ENCODE measurements around the gene C1orf174.
"Not testable (repeated sequence)": the region's sequence is repeated elsewhere in the genome, so short reads cannot be mapped to it uniquely, and the experiment has no call there.

Gene C1orf174

DNA sequence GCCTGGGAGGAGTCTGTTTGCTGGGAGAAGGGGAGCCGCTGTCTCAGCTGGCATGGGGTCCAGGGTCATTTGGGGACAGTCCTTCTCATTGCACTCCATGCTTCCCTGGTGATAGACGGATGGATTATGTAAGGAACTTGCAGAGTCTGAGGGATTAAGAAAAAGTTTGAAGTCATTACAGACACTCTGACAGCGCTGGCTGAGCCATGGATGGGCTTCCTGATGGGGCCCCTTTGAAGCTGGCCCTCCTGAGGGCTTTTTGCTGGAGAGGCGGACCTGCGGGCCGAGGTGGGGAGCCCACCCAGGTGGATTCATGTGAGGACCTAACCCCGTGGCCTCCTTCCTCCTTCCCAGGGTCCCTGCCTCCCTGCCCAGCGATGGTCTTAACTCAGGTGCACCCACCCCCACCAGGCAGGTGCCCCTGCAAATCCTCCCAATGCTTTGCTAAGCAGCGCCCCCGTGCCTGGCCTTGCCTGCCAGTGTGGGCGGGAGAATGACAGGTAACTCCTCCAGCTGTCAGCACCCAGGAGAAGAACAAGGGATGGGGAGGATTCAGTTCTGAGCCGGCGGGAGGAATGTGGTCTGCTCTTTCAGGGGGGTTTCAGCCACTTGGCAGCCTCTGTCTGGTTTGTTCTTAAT is 24.2 kb upstream of the C1orf174 start:
- H3K9ac ChIP-seq (ENCODE audit: low read depth, low read length), result no peak overlapping the region
- H3K4me1 ChIP-seq (ENCODE audit: control insufficient read depth, insufficient read depth, low read length), result no peaks in the 10 kb centered on the region

DNA sequence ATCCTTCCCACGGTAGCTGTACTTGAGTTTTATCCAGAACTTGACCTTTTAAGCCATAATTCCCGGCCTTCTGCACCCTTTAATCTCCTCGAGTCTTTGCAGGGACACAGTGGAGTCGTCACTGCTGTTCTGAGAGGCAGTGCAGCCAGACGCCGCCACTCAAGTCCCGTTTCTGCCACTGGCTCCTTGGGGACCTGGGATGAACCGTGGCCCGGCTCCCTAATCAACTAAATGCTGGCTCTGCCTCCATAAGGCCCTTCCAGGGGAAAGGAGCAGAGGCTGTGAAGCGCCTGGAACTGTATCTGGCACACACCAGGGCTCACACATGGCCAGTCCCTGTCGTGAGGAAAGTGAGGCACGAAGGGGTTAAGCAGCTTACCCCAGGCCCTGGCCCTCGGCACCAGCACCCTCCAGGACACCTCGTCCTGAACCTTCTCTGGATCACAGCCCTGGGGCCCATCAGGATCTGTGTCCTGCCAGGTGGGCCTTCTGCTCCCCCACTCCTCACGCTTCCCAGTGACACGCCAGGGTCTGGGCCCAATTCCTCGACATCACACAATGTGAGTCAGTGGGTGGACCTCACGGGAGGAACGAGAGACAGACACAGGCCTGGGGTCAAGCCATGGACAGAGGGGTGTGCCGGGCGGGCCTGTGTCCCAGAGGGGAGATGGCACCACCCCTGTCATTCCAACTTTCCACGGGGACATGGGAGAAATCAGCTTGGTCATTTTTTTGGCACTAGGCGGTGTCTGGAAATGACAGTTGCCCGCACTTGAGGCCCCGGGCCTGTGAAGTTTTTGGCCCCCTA is 23.5 kb upstream of the C1orf174 start:
- H3K9ac ChIP-seq (ENCODE audit: low read depth, low read length), result no peak overlapping the region
- H3K36me3 ChIP-seq (ENCODE audit: insufficient read depth, low read length), result no peaks in the 10 kb centered on the region
- H3K4me1 ChIP-seq (ENCODE audit: control insufficient read depth, insufficient read depth, low read length), result no peaks in the 10 kb centered on the region
- peaks cover 19% of the 10 kb centered on the region for H3K27me3 ChIP-seq (ENCODE audit: control insufficient read depth, insufficient read depth, low read length)
- no peak overlapping the region for H3K4me2 ChIP-seq (ENCODE audit: low read length)
- H3K9me3 ChIP-seq (replicated peaks; ENCODE audit: low read length), result no peaks in the 10 kb centered on the region
- no peak overlapping the region for H3K4me3 ChIP-seq (ENCODE audit: low read length)

More for the DNA sequence above, 24.2 kb upstream of the C1orf174 start:
- Histone ChIP-seq H3K36me3 (ENCODE audit: insufficient read depth, low read length) (no peaks in the 10 kb centered on the region), H3K27me3 (ENCODE audit: control insufficient read depth, insufficient read depth, low read length) (peaks cover 19% of the 10 kb centered on the region), H3K9me3 (replicated peaks; ENCODE audit: low read length) (no peaks in the 10 kb centered on the region), H3K4me2 (ENCODE audit: low read length) (no peak overlapping the region), H3K4me3 (ENCODE audit: low read length) (no peak overlapping the region)

DNA sequence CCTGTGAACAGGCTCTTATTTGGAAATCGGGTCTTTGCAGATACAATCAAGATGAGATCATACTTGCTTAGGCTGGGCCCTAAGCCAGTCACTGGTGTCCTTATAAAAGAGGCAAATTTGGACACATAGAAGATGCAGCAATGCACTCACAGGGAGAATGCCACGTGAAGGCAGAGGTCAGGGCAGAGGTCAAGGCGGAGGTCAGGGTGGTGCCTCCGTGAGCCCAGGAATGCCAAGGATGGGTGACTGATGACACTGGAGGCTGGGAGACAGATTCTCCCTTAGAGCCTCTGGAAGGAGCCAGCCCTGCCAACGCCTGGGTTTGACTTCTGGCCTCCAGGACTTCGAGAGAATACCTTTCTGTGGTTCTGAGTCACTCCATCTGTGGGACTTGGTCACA is 22.8 kb upstream of the C1orf174 start:
- Histone ChIP-seq H3K4me2 (ENCODE audit: low read length) (no peak overlapping the region), H3K9me3 (replicated peaks; ENCODE audit: low read length) (no peaks in the 10 kb centered on the region), H3K27me3 (ENCODE audit: control insufficient read depth, insufficient read depth, low read length) (peaks cover 19% of the 10 kb centered on the region), H3K4me3 (ENCODE audit: low read length) (no peak overlapping the region), H3K36me3 (ENCODE audit: insufficient read depth, low read length) (no peaks in the 10 kb centered on the region), H3K9ac (ENCODE audit: low read depth, low read length) (no peak overlapping the region), H3K4me1 (ENCODE audit: control insufficient read depth, insufficient read depth, low read length) (no peaks in the 10 kb centered on the region)

DNA sequence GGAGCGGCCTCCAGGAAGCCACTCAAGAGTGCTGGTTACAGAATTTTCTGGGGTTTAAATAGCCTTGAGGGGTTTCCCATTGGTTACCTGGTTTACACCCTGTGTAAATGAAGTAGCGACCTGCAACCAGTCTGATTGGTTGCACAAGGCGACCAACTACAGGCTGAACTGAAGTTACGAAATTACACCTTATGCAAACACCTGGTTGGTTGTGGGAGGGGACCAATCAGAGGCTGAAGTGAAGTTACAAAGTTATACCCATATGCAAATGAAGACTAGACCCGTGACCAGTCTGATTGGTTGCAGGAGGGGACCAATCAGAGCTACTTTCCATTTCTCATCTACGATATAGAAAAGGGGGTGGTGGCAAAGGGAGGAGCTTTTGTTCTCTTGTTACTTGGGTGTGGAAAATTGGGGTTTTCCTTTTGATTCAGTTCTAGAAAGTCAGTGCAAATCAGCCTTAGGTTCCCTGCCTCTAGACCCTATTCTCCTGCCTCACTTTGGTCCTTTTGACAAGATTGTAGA is 22.2 kb upstream of the C1orf174 start:
- H3K4me3 ChIP-seq (ENCODE audit: low read length), result no peak overlapping the region
- H3K9ac ChIP-seq (ENCODE audit: low read depth, low read length), result no peak overlapping the region
- H3K36me3 ChIP-seq (ENCODE audit: insufficient read depth, low read length), result no peaks in the 10 kb centered on the region
- peaks cover 19% of the 10 kb centered on the region for H3K27me3 ChIP-seq (ENCODE audit: control insufficient read depth, insufficient read depth, low read length)
- no peaks in the 10 kb centered on the region for H3K4me1 ChIP-seq (ENCODE audit: control insufficient read depth, insufficient read depth, low read length)
- H3K4me2 ChIP-seq (ENCODE audit: low read length), result no peak overlapping the region
- H3K9me3 ChIP-seq (replicated peaks; ENCODE audit: low read length), result no peaks in the 10 kb centered on the region

DNA sequence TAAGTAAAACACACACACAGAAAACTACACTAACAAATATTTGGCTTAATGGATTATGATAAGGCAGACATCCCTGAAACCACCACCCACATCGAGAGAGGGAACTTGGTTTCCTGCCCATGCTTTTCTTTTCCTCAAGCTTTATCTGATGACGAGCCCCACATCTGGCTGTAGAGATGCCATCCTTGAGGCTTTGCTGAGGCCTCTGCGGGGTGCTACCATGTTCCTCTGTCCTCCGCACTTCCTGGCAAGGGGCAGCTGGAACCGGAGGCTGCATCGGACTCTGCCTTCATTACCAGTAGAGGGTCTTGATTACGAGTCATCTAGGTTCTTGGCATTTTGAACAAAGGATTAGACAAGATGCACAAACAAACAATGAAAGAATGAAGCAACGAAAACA is 21.7 kb upstream of the C1orf174 start:
- no peaks in the 10 kb centered on the region for H3K4me1 ChIP-seq (ENCODE audit: control insufficient read depth, insufficient read depth, low read length)
- no peaks in the 10 kb centered on the region for H3K36me3 ChIP-seq (ENCODE audit: insufficient read depth, low read length)
- no peaks in the 10 kb centered on the region for H3K9me3 ChIP-seq (replicated peaks; ENCODE audit: low read length)
- no peak overlapping the region for H3K4me3 ChIP-seq (ENCODE audit: low read length)
- peaks cover 19% of the 10 kb centered on the region for H3K27me3 ChIP-seq (ENCODE audit: control insufficient read depth, insufficient read depth, low read length)
- no peak overlapping the region for H3K4me2 ChIP-seq (ENCODE audit: low read length)
- H3K9ac ChIP-seq (ENCODE audit: low read depth, low read length), result no peak overlapping the region

DNA sequence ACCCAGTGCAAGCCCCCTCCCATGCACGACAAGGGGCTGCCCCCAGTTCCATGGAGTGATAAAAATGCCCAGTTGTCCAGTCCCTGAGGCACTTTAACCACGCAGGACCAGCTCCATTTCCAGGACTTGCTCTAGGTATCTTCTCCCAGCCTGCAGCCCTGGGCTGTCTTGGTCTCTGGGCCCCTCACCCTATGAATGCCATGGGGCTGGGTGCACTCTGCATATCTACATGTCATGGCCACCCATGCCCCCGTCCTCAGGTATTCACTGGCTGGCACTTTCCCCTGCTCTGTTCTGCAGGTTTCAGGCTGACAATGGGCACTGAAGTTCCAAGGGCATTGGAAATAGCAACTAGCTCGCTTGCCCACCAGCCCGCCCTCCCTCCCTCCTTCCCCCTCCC is 19.6 kb upstream of the C1orf174 start:
- H3K4me3 ChIP-seq (ENCODE audit: low read length), result no peak overlapping the region
- H3K27me3 ChIP-seq (ENCODE audit: control insufficient read depth, insufficient read depth, low read length), result peaks cover 15% of the 10 kb centered on the region
- H3K4me2 ChIP-seq (ENCODE audit: low read length), result no peak overlapping the region
- no peak overlapping the region for H3K9ac ChIP-seq (ENCODE audit: low read depth, low read length)
- no peaks in the 10 kb centered on the region for H3K36me3 ChIP-seq (ENCODE audit: insufficient read depth, low read length)
- no peaks in the 10 kb centered on the region for H3K9me3 ChIP-seq (replicated peaks; ENCODE audit: low read length)
- H3K4me1 ChIP-seq (ENCODE audit: control insufficient read depth, insufficient read depth, low read length), result no peaks in the 10 kb centered on the region

DNA sequence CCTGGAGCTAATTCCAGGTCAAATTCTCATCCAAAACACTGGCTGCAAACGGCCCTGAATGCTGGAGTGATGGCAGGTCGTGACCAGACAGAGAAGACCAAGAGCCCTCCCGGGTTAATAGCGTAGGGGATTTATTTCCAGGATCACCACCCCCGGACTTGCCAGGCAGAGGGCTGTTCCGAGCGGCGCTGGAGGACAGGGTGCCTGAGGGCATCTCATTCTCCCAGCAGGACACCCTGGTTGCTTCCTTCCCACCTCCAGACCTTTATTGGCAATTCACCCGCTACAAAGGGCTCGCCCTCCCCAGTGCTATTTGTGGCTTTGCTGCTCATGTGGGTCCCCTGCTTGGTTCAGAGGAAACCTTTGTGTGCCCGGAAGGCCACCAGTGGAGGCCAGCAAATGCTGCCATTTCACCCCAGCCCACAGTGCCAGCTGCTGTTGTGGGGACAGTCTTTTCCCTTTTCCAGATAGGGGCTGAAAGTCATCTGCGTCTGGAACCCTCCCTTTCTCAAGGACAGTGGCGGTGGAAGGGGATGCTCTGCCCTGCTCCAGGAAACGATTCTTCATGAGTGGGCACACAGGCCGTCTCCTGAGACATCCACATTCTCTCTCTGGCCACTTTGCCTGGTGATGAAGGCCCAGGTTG is 19.0 kb upstream of the C1orf174 start:
- Histone ChIP-seq H3K27me3 (ENCODE audit: control insufficient read depth, insufficient read depth, low read length) (peaks cover 14% of the 10 kb centered on the region), H3K36me3 (ENCODE audit: insufficient read depth, low read length) (no peaks in the 10 kb centered on the region), H3K9me3 (replicated peaks; ENCODE audit: low read length) (no peaks in the 10 kb centered on the region), H3K4me3 (ENCODE audit: low read length) (no peak overlapping the region), H3K9ac (ENCODE audit: low read depth, low read length) (no peak overlapping the region), H3K4me1 (ENCODE audit: control insufficient read depth, insufficient read depth, low read length) (no peaks in the 10 kb centered on the region), H3K4me2 (ENCODE audit: low read length) (no peak overlapping the region)

DNA sequence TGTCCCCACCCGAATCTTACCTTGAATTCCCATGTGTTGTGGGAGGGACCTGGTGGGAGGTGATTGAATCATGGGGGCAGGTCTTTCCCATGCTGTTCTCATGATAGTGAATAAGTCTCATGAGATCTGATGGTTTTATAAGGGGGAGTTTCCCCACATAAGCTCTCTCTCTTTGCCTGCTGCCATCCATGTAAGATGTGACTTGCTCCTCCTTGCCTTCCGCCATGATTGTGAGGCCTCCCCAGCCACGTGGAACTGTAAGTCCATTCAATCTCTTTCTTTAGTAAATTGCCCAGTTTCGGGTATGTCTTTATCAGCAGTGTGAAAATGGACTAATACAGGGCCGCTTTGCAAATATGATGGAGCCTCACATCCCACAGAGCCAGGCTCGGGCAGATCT is 18.3 kb upstream of the C1orf174 start:
- H3K9me3 ChIP-seq (replicated peaks; ENCODE audit: low read length); H3K9ac ChIP-seq (ENCODE audit: low read depth, low read length); H3K4me2 ChIP-seq (ENCODE audit: low read length); H3K36me3 ChIP-seq (ENCODE audit: insufficient read depth, low read length); H3K4me1 ChIP-seq (ENCODE audit: control insufficient read depth, insufficient read depth, low read length); H3K4me3 ChIP-seq (ENCODE audit: low read length); H3K27me3 ChIP-seq (ENCODE audit: control insufficient read depth, insufficient read depth, low read length): not testable (repeated sequence)

DNA sequence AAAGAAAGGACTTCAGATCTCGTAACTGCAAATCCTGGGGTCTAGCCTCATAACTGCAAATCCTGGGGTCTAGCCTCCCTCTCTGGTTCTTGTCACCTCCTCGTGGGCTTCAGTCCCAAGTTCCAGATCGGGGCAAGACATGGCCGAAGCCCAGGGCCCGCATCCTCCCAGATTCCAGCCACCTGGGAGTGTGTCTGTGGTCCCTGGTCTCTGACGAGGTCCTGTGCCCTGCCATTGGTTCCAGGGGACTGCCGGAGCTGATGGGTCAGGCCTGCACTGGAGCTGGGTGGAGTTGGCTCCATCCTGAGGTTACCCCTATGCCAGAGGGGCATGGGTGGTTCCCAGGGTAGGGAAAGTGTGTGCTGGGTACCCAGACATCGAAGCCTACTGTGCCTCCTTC is 17.7 kb upstream of the C1orf174 start:
- Histone ChIP-seq H3K9ac (ENCODE audit: low read depth, low read length) (no peak overlapping the region), H3K4me3 (ENCODE audit: low read length) (no peak overlapping the region), H3K4me2 (ENCODE audit: low read length) (no peak overlapping the region), H3K4me1 (ENCODE audit: control insufficient read depth, insufficient read depth, low read length) (no peaks in the 10 kb centered on the region), H3K36me3 (ENCODE audit: insufficient read depth, low read length) (no peaks in the 10 kb centered on the region), H3K27me3 (ENCODE audit: control insufficient read depth, insufficient read depth, low read length) (peaks cover 3% of the 10 kb centered on the region), H3K9me3 (replicated peaks; ENCODE audit: low read length) (no peaks in the 10 kb centered on the region)

DNA sequence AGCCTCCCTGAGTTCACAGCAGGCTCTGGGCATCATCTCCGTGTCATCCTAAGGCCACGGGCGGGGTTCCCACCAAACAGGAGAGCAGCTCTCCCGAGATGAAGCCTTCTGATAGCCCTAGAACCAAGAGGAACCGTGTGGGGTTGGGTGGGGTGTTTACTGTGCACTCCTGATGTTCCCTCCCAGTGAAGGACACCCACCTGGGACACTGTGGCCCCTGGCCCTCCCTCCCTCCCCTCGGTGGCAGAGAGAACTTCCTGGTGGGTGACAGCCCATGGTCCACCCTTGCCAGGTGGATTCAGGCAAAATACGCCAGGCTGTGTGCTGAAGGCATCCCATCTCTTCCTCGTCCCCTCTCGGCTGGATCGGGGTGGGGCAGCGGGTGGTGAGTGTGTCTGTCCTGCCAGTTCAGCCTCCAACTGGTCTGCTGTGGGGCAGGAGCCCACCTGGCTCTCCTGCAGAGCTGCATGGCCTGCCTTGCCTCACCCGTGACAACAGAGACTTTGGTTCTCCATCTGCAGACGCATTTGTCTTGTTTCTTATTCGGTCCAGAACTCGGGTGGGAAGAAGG is 15.6 kb upstream of the C1orf174 start:
- Histone ChIP-seq H3K4me1 (ENCODE audit: control insufficient read depth, insufficient read depth, low read length) (no peaks in the 10 kb centered on the region), H3K36me3 (ENCODE audit: insufficient read depth, low read length) (no peaks in the 10 kb centered on the region), H3K9ac (ENCODE audit: low read depth, low read length) (no peak overlapping the region), H3K4me2 (ENCODE audit: low read length) (no peak overlapping the region), H3K4me3 (ENCODE audit: low read length) (no peak overlapping the region), H3K27me3 (ENCODE audit: control insufficient read depth, insufficient read depth, low read length) (no peaks in the 10 kb centered on the region), H3K9me3 (replicated peaks; ENCODE audit: low read length) (no peaks in the 10 kb centered on the region)

DNA sequence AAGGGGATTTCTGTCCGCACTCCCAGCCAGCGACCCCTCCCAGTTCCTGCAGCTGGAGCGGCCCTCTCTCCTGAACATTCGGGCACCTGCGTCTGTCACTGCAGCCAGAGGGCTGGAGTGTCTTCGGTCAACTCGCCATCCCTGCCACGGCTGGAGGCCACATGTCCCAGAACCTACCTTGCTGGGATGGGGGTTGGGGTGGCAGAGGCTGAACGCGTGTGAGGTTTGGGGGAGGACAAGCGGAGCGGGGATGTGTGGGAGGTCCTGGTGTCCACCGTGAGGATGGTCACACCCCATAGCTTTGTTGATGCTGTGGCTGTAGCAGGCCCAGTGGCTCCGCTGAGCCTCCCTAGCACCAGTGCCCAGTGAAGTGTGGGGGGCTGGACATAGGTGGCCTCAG is 14.8 kb upstream of the C1orf174 start:
- H3K9me3 ChIP-seq (replicated peaks; ENCODE audit: low read length), result no peaks in the 10 kb centered on the region
- H3K4me3 ChIP-seq (ENCODE audit: low read length), result no peak overlapping the region
- H3K36me3 ChIP-seq (ENCODE audit: insufficient read depth, low read length), result no peaks in the 10 kb centered on the region
- no peak overlapping the region for H3K4me2 ChIP-seq (ENCODE audit: low read length)
- H3K27me3 ChIP-seq (ENCODE audit: control insufficient read depth, insufficient read depth, low read length), result no peaks in the 10 kb centered on the region
- no peak overlapping the region for H3K9ac ChIP-seq (ENCODE audit: low read depth, low read length)
- no peaks in the 10 kb centered on the region for H3K4me1 ChIP-seq (ENCODE audit: control insufficient read depth, insufficient read depth, low read length)

Measured in skeletal muscle satellite cell (primary cell).